Vagina (tissue), 2 donors: ENCODE results near the gene RFWD3.

Experiments used
- POLR2A ChIP-seq, 2 donors: fragments of 450-650 bp; IDR thresholded peaks; one replicate each; pipeline ENCODE4 v1.6.1; 2017; ENCODE audit warnings: antibody characterized with exemption in 2 of 2, mild to moderate bottlenecking in 2 of 2, moderate library complexity in 2 of 2
- POLR2AphosphoS5 ChIP-seq, 2 donors: sonication (generic); formaldehyde crosslinking; IDR thresholded peaks; one replicate each; pipeline ENCODE4 v1.9.0; 2017; ENCODE audit warnings: antibody characterized with exemption in 2 of 2, mild to moderate bottlenecking in 2 of 2, low read depth in 1 of 2; ENCODE audit not compliant: insufficient read depth in 1 of 2

DNA sequence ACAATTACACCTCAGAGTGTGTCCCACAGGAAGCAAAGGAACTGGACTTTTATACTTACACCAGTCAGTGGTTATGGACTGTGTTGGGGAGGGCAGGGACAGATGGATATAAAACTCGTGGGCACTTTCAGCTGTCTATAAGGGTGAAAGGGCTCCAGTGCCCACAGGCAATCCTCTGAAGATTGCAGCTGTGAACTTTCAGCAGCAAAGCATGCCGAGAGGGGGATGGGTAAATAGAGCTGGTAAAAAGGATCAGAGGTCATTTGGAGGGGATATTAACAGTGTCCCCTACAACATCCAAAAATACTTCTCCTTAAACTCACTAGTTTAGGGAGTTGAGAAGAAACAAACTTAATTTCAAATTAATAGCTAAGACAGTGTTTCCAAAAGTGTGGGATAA is 13.3 kb upstream of the RFWD3 start:
- TF ChIP-seq POLR2AphosphoS5 (IDR thresholded peaks at IDR 0.05; ENCODE audit: insufficient read depth in 1 of 2, low read depth in 1 of 2) (no peak), POLR2A (IDR thresholded peaks at IDR 0.05) (no peak)
